ENCODE results near the gene TPST1. TPM values are rescaled to one million over a fixed set of nuclear protein-coding genes. Genes with fewer than 3 reads are reported as not detected.

Gene TPST1
- total RNA-seq, 1 experiment from 2014 or later: 29.0 TPM

- no peak overlapping the region for H3K27ac ChIP-seq (ENCODE audit: low read length)
- H3K4me3 ChIP-seq (ENCODE audit: low read depth in 2 of 2, low read length in 2 of 2): no peak overlapping the region
- TF ChIP-seq REST (IDR thresholded peaks at IDR 0.05; ENCODE audit: insufficient read depth in 1 of 2, low read depth in 2 of 2, low read length in 1 of 2): no peak
- no peak for TF ChIP-seq CTCF (IDR thresholded peaks at IDR 0.05)
- no peak for TF ChIP-seq TCF7L2 (IDR thresholded peaks at IDR 0.05; ENCODE audit: low read depth, low read length)
- TF ChIP-seq SIN3A (IDR thresholded peaks at IDR 0.05; ENCODE audit: borderline replicate concordance, insufficient read depth, low read depth, low read length): no peak
- no peak for TF ChIP-seq POLR2AphosphoS5 (IDR thresholded peaks at IDR 0.05; ENCODE audit: low read depth, low read length)
- intact Hi-C loops (cut with micrococcal nuclease; ENCODE audit: unreplicated experiment) (no loop called here), in situ Hi-C loops (cut with HindIII; ENCODE audit: low pct_unique_long_range_greater_than_20kb, low sequenced_read_pairs) (no loop called here)
- BruUV-seq (replicated peaks): no TSS peak
- H3K27me3 ChIP-seq (ENCODE audit: control insufficient read depth, insufficient read depth, low read length): no peaks in the 10 kb centered on the region
- no peaks in the 10 kb centered on the region for H3K36me3 ChIP-seq (ENCODE audit: control insufficient read depth, insufficient read depth, low read length)
- H3K4me1 ChIP-seq (ENCODE audit: control insufficient read depth, insufficient read depth, low read length): no peaks in the 10 kb centered on the region
- CTCF ChIA-PET: no interaction called here
- POLR2A ChIA-PET: interaction anchor here (0.6 kb wide), 1 partner anchor 73 kb away, joined by 3 read pairs; no protein-coding TSS in a partner anchor
- DNase-seq (ENCODE audit: low read depth, low spot score) (no peak), ATAC-seq (no peak)
- H3K9me3 ChIP-seq (ENCODE audit: control insufficient read depth, insufficient read depth, low read depth, low read length): peaks cover 20% of the 10 kb centered on the region
Observed at GRCh38 chr7:66296001-66296521, 90.9 kb downstream of the TPST1 start.

GRCh38 chr7:66296557-66296956 lies 91.4 kb downstream of the TPST1 start:
- ChIA-PET POLR2A (interaction anchor here (0.6 kb wide), 1 partner anchor 231 kb away, joined by 3 read pairs; no protein-coding TSS in a partner anchor), CTCF (interaction anchor here (0.6 kb wide), 1 partner anchor 115 kb away, joined by 12 read pairs; no protein-coding TSS in a partner anchor)
- intact Hi-C loops (cut with micrococcal nuclease; ENCODE audit: unreplicated experiment): no loop called here
- H3K27ac ChIP-seq (ENCODE audit: low read length): no peak overlapping the region
- no peak for TF ChIP-seq REST (IDR thresholded peaks at IDR 0.05; ENCODE audit: insufficient read depth in 1 of 2, low read depth in 2 of 2, low read length in 1 of 2)
- TF ChIP-seq TCF7L2 (IDR thresholded peaks at IDR 0.05; ENCODE audit: low read depth, low read length): no peak
- no peak for TF ChIP-seq CTCF (IDR thresholded peaks at IDR 0.05)
- TF ChIP-seq POLR2AphosphoS5 (IDR thresholded peaks at IDR 0.05; ENCODE audit: low read depth, low read length): no peak
- no peak for TF ChIP-seq SIN3A (IDR thresholded peaks at IDR 0.05; ENCODE audit: borderline replicate concordance, insufficient read depth, low read depth, low read length)
- DNase-seq (ENCODE audit: low read depth, low spot score): no peak
- BruUV-seq (replicated peaks): no TSS peak
- H3K36me3 ChIP-seq (ENCODE audit: control insufficient read depth, insufficient read depth, low read length): no peaks in the 10 kb centered on the region
- ATAC-seq: no peak
- H3K4me3 ChIP-seq (ENCODE audit: low read depth in 2 of 2, low read length in 2 of 2): no peak overlapping the region
- H3K9me3 ChIP-seq (ENCODE audit: control insufficient read depth, insufficient read depth, low read depth, low read length): peaks cover 20% of the 10 kb centered on the region
- no peaks in the 10 kb centered on the region for H3K27me3 ChIP-seq (ENCODE audit: control insufficient read depth, insufficient read depth, low read length)
- in situ Hi-C loops (cut with HindIII; ENCODE audit: low pct_unique_long_range_greater_than_20kb, low sequenced_read_pairs): no loop called here
- H3K4me1 ChIP-seq (ENCODE audit: control insufficient read depth, insufficient read depth, low read length): no peaks in the 10 kb centered on the region
